D721Med (cell line): ENCODE measurements around the gene DRD4.
"Not testable (repeated sequence)": the region's sequence is repeated elsewhere in the genome, so short reads cannot be mapped to it uniquely, and the experiment has no call there.

Source experiments
- DNase-seq: peaks from one replicate; pipeline ENCODE4 v3.0.0; 2011; ENCODE audit warnings: low spot score; ENCODE audit not compliant: insufficient read length
- FAIRE-seq: peaks from 2 replicates; lab custom pipeline; 2011; peaks lifted over from hg19 to GRCh38; lab: Jason Lieb, UNC
- CTCF ChIP-seq: IDR thresholded peaks from 2 replicates; pipeline ENCODE4 v1.5.1; 2012; ENCODE audit warnings: mild to moderate bottlenecking, control low read depth; ENCODE audit not compliant: insufficient read depth; ENCODE audit errors: missing control alignments

DRD4 gene

DNA sequence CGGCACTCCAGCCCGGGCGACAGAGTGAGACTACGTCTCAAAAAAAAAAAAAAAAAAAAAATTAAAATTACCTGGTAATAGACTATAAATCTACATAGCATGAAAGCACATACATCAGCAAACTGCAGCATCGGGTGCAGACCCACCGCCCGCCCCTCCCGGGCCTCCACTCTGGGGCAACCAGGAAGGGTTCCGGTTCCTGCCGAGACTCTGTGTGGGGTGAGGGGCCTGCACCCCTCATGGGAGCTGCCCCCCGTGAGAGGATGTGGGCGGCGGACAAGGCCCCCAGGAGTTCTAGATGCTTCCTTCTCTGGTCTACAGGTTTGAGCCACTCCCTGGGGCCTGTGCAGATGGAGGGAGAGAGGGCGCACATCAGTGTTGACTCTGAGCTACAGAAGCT is 9.1 kb downstream of the DRD4 start:
- no peak for DNase-seq
- no peak for TF ChIP-seq CTCF
- FAIRE-seq, result no peak

DNA sequence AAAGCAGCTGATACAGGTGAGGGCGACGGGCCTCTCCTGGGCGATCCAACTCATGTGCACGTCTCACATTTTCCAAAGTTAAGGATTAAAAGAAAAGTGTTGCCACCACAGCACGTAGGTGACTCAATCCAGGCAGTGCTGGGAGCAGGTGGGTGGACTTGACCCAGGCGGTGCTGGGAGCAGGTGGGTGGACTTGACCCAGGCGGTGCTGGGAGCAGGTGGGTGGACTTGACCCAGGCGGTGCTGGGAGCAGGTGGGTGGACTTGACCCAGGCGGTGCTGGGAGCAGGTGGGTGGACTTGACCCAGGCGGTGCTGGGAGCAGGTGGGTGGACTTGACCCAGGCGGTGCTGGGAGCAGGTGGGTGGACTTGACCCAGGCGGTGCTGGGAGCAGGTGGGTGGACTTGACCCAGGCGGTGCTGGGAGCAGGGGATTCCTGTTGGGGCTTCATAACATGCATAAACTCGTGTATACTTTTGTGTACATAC is 10.6 kb downstream of the DRD4 start:
- not testable (repeated sequence) for DNase-seq, FAIRE-seq

DNA sequence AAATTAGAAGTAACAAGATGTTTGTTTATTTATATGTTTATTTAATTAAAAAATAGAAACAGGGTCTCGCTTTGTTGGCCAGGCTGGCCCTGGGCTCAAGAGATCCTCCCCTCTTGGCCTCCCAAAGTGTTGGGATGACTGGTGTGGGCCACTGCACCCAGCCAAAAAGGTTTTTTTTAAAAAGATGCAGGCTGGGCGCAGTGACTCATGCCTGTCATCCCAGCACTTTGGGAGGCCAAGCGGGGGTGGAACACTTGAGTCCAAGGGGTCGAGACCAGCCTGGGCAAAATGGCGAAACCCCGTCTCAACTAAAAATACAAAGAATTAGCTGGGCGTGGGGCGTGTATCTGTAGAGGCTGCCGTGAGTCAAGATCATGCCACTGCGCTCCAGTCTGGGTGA is 13.4 kb downstream of the DRD4 start:
- no peak for TF ChIP-seq CTCF
- no peak for FAIRE-seq

GRCh38 chr11:653136-653535 is 16.1 kb downstream of the DRD4 start:
- DNase-seq, FAIRE-seq: not testable (repeated sequence)

More for the DNA sequence above, 13.4 kb downstream of the DRD4 start:
- no peak for DNase-seq

DNA sequence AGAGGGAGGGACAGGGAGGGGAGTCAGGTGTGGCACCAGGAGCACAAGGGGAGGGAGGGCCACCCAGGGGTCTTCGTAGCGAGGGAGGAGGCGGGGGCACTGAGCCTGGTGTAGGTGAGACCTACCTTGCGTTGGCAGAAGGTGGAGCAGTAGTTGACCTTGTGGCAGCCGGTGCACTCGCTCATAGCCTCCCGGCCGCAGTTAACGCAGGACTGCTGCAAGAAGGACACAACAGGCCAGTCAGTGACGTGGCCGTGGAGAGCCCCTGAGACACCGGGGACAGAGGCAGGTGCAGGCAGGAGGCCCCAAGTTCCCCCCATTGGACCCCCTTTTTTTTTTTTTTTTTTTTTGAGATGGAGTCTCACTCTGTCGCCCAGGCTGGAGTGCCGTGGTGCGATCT is 16.8 kb downstream of the DRD4 start:
- TF ChIP-seq CTCF, result no peak
- no peak for DNase-seq
- FAIRE-seq, result no peak

DNA sequence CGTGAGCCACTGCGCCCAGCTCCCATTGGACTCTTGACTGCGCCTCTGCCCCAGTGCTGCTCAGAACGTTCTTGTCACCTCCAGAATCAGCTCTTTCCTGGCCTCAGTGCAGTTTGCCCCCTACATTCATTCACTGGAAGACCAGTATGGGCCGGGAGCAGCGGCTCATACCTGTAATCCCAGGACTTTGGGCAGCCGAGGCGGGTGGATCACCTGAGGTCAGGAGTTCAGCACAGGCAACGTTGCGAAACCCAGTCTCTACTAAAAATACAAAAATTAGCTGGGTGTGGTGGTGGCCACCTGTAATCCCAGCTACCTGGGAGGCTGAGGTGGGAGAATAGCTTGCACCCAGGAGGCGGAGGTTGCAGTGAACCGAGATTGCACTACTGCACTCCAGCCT is 17.4 kb downstream of the DRD4 start:
- not testable (repeated sequence) for DNase-seq, FAIRE-seq

- no peak for TF ChIP-seq CTCF
- DNase-seq (no peak), FAIRE-seq (no peak)
These were observed 18.1 kb downstream of the DRD4 start for GRCh38 chr11:655036-655726.

- DNase-seq (no peak), FAIRE-seq (no peak)
- no peak for TF ChIP-seq CTCF
These were observed 19.4 kb downstream of the DRD4 start for GRCh38 chr11:656426-656825.

GRCh38 chr11:656866-657265 is 19.8 kb downstream of the DRD4 start:
- DNase-seq, result no peak
- no peak for FAIRE-seq
- TF ChIP-seq CTCF, result no peak
